ENCODE measurements around the gene RBMS3.

RBMS3 gene

GRCh38 chr3:29612536-29612935 is 331.7 kb downstream of the RBMS3 start:
- Mint-ChIP-seq H3K36me3 (ENCODE audit: low read depth) (no peaks in the 10 kb centered on the region), H3K27me3 (no peaks in the 10 kb centered on the region), H3K27ac (no peak overlapping the region), H3K4me1 (ENCODE audit: low read depth) (no peaks in the 10 kb centered on the region), H3K4me3 (no peak overlapping the region), H3K9me3 (no peaks in the 10 kb centered on the region)
- DNase-seq: no peak

GRCh38 chr3:29614954-29615353 is 334.1 kb downstream of the RBMS3 start:
- no peak for DNase-seq
- no peak overlapping the region for H3K27ac Mint-ChIP-seq
- no peaks in the 10 kb centered on the region for H3K27me3 Mint-ChIP-seq
- no peaks in the 10 kb centered on the region for H3K36me3 Mint-ChIP-seq (ENCODE audit: low read depth)
- no peak overlapping the region for H3K4me3 Mint-ChIP-seq
- no peaks in the 10 kb centered on the region for H3K4me1 Mint-ChIP-seq (ENCODE audit: low read depth)
- H3K9me3 Mint-ChIP-seq: no peaks in the 10 kb centered on the region

- H3K4me3 Mint-ChIP-seq: no peak overlapping the region
- DNase-seq: no peak
- no peak overlapping the region for H3K27ac Mint-ChIP-seq
- H3K4me1 Mint-ChIP-seq (ENCODE audit: low read depth): no peaks in the 10 kb centered on the region
- no peaks in the 10 kb centered on the region for H3K27me3 Mint-ChIP-seq
- H3K36me3 Mint-ChIP-seq (ENCODE audit: low read depth): no peaks in the 10 kb centered on the region
- no peaks in the 10 kb centered on the region for H3K9me3 Mint-ChIP-seq
These were observed 337.8 kb downstream of the RBMS3 start for GRCh38 chr3:29618395-29619282.

GRCh38 chr3:29619676-29620075 is 338.8 kb downstream of the RBMS3 start:
- no peaks in the 10 kb centered on the region for H3K36me3 Mint-ChIP-seq (ENCODE audit: low read depth)
- no peaks in the 10 kb centered on the region for H3K27me3 Mint-ChIP-seq
- no peaks in the 10 kb centered on the region for H3K4me1 Mint-ChIP-seq (ENCODE audit: low read depth)
- no peak overlapping the region for H3K27ac Mint-ChIP-seq
- H3K9me3 Mint-ChIP-seq: no peaks in the 10 kb centered on the region
- DNase-seq: no peak
- H3K4me3 Mint-ChIP-seq: no peak overlapping the region

- Mint-ChIP-seq H3K9me3 (no peaks in the 10 kb centered on the region), H3K4me1 (ENCODE audit: low read depth) (no peaks in the 10 kb centered on the region), H3K27ac (no peak overlapping the region), H3K4me3 (no peak overlapping the region), H3K27me3 (no peaks in the 10 kb centered on the region), H3K36me3 (ENCODE audit: low read depth) (no peaks in the 10 kb centered on the region)
- no peak for DNase-seq
These were observed 346.6 kb downstream of the RBMS3 start for GRCh38 chr3:29627136-29628117.

GRCh38 chr3:29628795-29629194 is 347.9 kb downstream of the RBMS3 start:
- Mint-ChIP-seq H3K4me3 (no peak overlapping the region), H3K9me3 (no peaks in the 10 kb centered on the region), H3K4me1 (ENCODE audit: low read depth) (no peaks in the 10 kb centered on the region), H3K27me3 (no peaks in the 10 kb centered on the region), H3K36me3 (ENCODE audit: low read depth) (no peaks in the 10 kb centered on the region), H3K27ac (no peak overlapping the region)
- DNase-seq: no peak

- H3K27ac Mint-ChIP-seq: no peak overlapping the region
- no peaks in the 10 kb centered on the region for H3K27me3 Mint-ChIP-seq
- no peaks in the 10 kb centered on the region for H3K36me3 Mint-ChIP-seq (ENCODE audit: low read depth)
- no peaks in the 10 kb centered on the region for H3K9me3 Mint-ChIP-seq
- no peak overlapping the region for H3K4me3 Mint-ChIP-seq
- H3K4me1 Mint-ChIP-seq (ENCODE audit: low read depth): no peaks in the 10 kb centered on the region
- DNase-seq: no peak
These were observed 355.0 kb downstream of the RBMS3 start for GRCh38 chr3:29635888-29636287.

GRCh38 chr3:29637068-29637467 is 356.2 kb downstream of the RBMS3 start:
- H3K4me3 Mint-ChIP-seq: no peak overlapping the region
- no peak overlapping the region for H3K27ac Mint-ChIP-seq
- H3K36me3 Mint-ChIP-seq (ENCODE audit: low read depth): no peaks in the 10 kb centered on the region
- DNase-seq: no peak
- H3K27me3 Mint-ChIP-seq: no peaks in the 10 kb centered on the region
- no peaks in the 10 kb centered on the region for H3K4me1 Mint-ChIP-seq (ENCODE audit: low read depth)
- H3K9me3 Mint-ChIP-seq: no peaks in the 10 kb centered on the region

GRCh38 chr3:29639578-29640290 is 358.9 kb downstream of the RBMS3 start:
- no peaks in the 10 kb centered on the region for H3K36me3 Mint-ChIP-seq (ENCODE audit: low read depth)
- H3K4me1 Mint-ChIP-seq (ENCODE audit: low read depth): no peaks in the 10 kb centered on the region
- H3K4me3 Mint-ChIP-seq: no peak overlapping the region
- H3K9me3 Mint-ChIP-seq: no peaks in the 10 kb centered on the region
- no peak for DNase-seq
- no peak overlapping the region for H3K27ac Mint-ChIP-seq
- no peaks in the 10 kb centered on the region for H3K27me3 Mint-ChIP-seq

GRCh38 chr3:29642393-29643033 is 361.6 kb downstream of the RBMS3 start:
- no peak for DNase-seq
- Mint-ChIP-seq H3K9me3 (no peaks in the 10 kb centered on the region), H3K4me3 (no peak overlapping the region), H3K27me3 (no peaks in the 10 kb centered on the region), H3K4me1 (ENCODE audit: low read depth) (no peaks in the 10 kb centered on the region), H3K27ac (no peak overlapping the region), H3K36me3 (ENCODE audit: low read depth) (no peaks in the 10 kb centered on the region)

- Mint-ChIP-seq H3K36me3 (ENCODE audit: low read depth) (no peaks in the 10 kb centered on the region), H3K4me3 (no peak overlapping the region), H3K9me3 (no peaks in the 10 kb centered on the region), H3K27ac (no peak overlapping the region), H3K27me3 (no peaks in the 10 kb centered on the region), H3K4me1 (ENCODE audit: low read depth) (no peaks in the 10 kb centered on the region)
- no peak for DNase-seq
These were observed 362.2 kb downstream of the RBMS3 start for GRCh38 chr3:29643034-29643425.

GRCh38 chr3:29644261-29644660 is 363.4 kb downstream of the RBMS3 start:
- no peak overlapping the region for H3K27ac Mint-ChIP-seq
- no peaks in the 10 kb centered on the region for H3K9me3 Mint-ChIP-seq
- no peak for DNase-seq
- H3K27me3 Mint-ChIP-seq: no peaks in the 10 kb centered on the region
- H3K36me3 Mint-ChIP-seq (ENCODE audit: low read depth): no peaks in the 10 kb centered on the region
- H3K4me3 Mint-ChIP-seq: no peak overlapping the region
- no peaks in the 10 kb centered on the region for H3K4me1 Mint-ChIP-seq (ENCODE audit: low read depth)

GRCh38 chr3:29644956-29645636 is 364.2 kb downstream of the RBMS3 start:
- Mint-ChIP-seq H3K4me1 (ENCODE audit: low read depth) (no peaks in the 10 kb centered on the region), H3K36me3 (ENCODE audit: low read depth) (no peaks in the 10 kb centered on the region), H3K4me3 (no peak overlapping the region), H3K27me3 (no peaks in the 10 kb centered on the region), H3K9me3 (no peaks in the 10 kb centered on the region), H3K27ac (no peak overlapping the region)
- no peak for DNase-seq
